Inflammatory macrophage treated with lipopolysaccharide for 1 hour (primary cell): ENCODE measurements around the gene BIRC3.
A peak's percentile ranks its signal among the peaks of the same experiment; 100 is the strongest.

ENCODE experiments used
- DNase-seq, 2 donors: peaks; one replicate each; pipeline ENCODE4 v3.0.0-alpha.2; 2020 to 2022

BIRC3 gene

DNA sequence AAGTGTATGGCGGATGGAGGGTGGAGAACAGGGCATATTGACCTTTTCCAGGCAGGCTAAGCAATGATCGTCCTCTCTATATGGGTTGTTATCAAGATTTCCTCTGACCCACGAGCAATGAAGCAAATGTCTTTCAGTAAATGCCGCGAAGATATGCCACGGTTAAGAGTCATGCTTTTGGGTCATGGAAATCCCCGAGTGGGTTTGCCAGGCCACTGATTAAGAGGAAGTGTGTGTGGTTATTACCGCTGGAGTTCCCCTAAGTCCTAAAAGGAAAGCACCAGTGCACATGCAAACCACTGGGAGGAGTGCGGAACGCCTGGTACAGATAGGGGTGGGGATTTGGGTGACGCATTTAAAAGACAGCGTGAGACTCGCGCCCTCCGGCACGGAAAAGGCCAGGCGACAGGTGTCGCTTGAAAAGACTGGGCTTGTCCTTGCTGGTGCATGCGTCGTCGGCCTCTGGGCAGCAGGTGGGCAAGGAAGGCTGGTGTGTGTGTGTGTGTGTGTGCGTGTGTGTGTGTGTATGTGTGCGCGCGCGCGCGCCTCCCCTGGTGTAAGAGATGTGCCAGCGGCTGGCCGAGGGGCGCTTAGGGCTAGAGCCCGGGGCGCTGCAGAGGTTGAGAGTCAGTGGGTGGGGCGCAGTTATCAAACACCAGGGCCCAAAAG lies at the start of gene BIRC3:
TSS of gene BIRC3 (plus strand) at position 386 of the 669 bp plus-strand sequence. CDS start 7,026 bp downstream, outside the sequence.
- DNase-seq = peak; percentile 96 to 100

- no peak for DNase-seq
Measured at GRCh38 chr11:102267609-102268008, 49.7 kb upstream of the BIRC3 start.

DNA sequence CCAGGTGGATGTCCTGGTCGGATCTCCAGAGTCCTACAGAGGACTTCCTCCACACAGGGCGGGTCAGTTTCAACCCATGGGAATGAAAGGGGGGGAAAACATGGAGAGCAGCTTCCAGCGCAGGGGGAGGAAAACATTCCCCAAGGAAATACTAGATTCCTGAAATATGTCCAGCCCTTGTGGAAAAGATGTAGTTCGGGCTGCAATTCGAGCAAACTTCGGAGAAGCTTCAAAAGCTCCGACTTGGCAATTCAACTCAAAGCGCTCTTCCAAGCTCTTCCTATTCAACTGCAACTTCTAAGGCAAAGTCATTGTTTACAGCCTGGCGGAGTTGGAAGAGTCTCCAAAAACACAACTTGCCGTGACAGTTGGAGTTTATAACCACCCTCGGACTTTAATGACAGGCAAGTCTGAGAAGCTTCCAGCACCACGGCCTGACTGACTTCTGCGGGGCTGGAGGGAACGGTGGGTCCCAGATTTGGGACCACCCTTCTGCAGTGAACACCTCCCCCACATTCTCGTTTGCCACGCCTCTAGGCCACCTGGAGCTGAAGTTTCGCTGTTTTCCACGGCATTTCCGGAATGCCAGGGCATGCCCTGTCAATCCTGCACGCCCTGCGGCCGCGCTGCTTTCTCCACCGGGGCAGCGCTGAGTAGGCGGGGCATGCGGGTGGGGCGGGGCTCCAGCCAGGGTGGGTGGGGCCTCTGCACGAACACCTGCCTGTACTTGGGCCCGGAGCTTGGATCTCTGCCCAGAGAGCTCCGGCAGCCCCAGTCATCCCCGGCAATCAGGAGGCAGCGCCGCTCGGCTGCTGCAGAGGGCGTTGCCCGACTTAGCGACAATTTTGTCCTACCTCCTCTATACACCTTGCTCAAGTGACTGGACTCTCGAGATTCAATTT lies 49.0 kb upstream of the BIRC3 start:
- no peak for DNase-seq

DNA sequence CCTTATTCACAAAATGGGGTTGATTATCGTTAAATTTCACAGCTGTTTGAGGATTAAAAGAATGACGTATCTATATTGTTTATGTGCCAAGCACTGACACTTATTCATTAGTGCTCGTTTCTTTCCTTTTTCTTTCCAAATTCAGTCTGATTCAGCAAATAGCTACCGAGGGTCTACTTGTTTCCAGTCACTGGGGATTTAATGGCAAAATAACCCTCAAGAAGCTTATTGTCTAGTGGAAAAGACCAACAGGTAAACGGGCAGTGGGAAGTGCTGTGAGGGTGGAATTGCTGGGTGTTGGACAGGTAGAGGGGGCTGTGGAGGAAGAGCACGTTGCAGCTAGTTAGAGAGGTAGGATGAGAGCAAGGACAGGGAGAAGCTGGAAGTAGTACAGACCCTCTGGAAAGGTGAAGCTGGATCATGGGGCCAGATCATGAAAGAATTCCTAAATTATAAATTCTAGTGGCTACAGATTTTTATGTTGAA lies 48.3 kb upstream of the BIRC3 start:
- no peak for DNase-seq

- DNase-seq = no peak
Measured at GRCh38 chr11:102269927-102270326, 47.4 kb upstream of the BIRC3 start.

DNA sequence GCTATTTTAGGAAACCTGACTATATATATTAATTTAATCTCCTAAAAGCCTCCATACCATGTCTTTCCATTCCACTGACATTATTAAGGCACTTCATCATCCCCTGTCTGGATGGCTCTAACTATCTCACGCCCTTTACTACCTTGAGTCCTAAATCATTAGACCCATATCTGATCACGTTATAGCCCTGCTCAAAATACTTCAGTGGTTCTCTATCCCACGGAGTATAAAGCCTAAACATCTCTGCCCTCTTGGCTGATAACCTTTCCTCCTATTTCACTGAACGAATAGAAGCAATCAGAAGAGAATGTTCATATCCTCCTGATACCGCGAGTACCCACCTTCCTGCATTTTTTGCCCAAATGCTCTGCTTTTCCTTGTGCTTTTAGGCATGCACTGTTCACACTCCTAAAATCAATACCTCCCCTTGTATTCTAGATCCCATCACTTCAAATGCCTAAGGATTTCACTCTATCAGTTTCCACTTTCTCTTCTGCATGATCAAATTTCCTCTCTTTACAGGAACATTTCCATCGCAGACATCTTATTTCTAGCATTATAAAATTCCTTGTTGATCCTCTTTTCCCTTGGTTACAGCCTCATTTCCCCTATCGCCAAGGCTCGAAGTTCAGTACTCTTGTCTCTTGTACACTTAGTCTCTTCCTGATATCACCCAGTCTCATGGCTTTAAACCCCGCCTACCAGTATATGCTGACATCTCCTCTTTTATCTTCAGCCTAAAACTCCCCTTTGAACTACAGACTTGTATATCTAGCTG lies 45.0 kb upstream of the BIRC3 start:
- DNase-seq = no peak

- no peak for DNase-seq
Measured at GRCh38 chr11:102274628-102275027, 42.7 kb upstream of the BIRC3 start.

DNA sequence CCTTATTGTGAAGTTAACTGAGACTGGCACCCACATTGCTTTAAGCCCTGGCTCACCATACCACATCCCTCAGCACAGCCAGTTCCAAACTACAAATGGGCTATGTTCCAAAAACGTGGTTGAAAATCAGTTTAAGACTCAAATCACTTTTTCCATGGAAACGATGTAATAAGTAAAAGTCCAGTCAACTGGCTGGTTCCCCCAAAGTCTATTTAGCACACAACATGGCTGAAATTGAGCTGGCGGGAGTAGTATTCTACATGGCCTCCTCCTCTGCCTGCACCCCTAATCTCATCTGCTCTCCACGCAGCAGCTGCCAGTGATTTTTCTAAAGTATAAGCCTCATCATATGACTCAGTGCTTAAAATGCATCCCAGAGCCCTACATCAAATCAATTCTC lies 40.9 kb upstream of the BIRC3 start:
- no peak for DNase-seq

GRCh38 chr11:102276783-102277182 lies 40.5 kb upstream of the BIRC3 start:
- no peak for DNase-seq

- no peak for DNase-seq
Measured at GRCh38 chr11:102279641-102280170, 37.6 kb upstream of the BIRC3 start.

DNA sequence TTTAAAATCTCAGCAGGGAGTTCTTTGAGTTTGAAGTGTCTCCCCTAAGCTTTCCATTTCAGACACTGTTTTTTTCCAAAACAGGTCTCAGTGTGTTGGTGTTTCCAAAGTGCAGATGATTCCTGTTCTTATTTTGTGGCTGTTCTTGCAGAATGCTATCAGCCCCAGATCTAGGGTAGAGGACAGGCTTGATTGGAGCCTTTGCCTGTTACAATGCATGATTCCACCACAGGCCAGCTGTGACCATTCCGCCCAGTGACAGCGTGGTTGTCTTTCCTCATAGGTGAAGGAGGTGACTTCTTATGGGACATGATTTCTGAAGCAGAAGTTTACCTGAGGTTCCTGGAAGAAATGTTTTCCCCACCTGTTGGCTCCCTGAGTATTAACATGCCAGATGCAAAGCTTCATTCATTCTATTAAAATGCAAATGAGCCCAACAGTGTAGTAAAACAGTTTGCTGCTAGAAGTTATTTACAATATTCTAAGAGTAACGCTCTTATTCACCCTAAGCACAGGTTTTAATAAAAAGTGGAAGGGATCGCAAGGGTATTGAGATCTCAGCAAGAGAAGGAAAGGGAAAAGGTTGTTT lies 36.9 kb upstream of the BIRC3 start:
- DNase-seq = no peak

GRCh38 chr11:102283116-102283485 lies 34.2 kb upstream of the BIRC3 start:
- peak; percentile 80 to 97 for DNase-seq

DNA sequence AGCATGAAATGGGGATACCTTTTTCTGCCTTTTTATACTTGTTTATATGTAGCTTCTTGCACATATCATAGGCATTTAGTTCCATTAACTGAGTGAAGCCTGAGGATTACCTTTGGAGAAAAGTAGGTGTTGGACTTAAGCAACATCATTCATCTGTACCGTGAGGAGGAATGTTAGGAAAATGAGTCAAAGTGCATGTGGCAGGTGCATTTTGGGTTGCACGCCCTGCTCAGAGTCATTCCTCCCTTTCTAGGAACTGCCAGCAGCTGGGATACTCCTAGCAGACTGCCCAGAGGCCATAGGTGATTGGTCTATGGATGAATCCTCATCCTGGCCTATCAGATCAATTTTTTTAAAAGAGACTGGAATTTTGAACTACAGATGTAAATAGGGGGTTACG lies 33.3 kb upstream of the BIRC3 start:
- DNase-seq = no peak

GRCh38 chr11:102286292-102286691 lies 31.0 kb upstream of the BIRC3 start:
- DNase-seq = no peak

GRCh38 chr11:102287964-102288724 lies 29.1 kb upstream of the BIRC3 start:
- peak; percentile 72 to 92 for DNase-seq

DNA sequence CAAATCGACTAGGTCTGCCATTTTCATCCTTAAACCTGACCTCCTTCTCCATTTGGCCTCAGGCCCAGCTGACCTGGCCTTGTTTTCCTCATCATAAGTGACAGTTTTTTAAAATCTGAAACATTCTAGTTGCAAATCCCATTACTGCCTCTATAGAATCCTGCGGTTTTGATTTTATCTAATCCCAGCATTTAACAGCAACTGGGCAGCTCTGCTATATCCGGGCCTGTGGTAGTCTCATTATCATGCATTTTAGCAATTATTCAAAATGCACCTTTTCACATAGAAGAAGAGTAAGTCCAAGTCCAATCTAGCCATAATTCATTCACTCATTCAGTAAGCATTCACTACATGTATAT lies 28.6 kb upstream of the BIRC3 start:
- DNase-seq = no peak

DNA sequence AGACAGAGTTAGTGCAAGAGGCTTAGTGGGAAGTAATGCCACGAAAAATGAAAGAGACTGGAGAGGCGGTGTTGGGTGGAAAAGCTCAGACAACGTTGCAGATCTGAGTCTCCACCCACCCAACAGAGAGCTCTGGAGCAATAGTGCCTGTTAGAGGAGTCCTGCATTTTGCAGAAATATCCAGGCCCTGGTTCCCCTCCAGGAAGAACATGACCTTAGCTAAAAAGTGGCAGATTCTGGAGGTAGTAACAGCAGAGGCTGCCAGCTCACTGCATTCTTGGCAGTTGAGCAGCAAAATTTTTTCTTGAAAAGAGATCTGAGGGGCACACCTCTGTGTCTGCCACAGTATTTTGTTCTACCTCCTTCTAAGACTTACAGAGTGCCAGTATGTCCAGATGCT lies 27.7 kb upstream of the BIRC3 start:
- DNase-seq = peak; percentile 54 to 82

GRCh38 chr11:102291831-102292230 lies 25.5 kb upstream of the BIRC3 start:
- DNase-seq = no peak

- DNase-seq = no peak
Measured at GRCh38 chr11:102292933-102293332, 24.4 kb upstream of the BIRC3 start.

- DNase-seq = peak; percentile 90 to 92
Measured at GRCh38 chr11:102293873-102294601, 23.2 kb upstream of the BIRC3 start.

DNA sequence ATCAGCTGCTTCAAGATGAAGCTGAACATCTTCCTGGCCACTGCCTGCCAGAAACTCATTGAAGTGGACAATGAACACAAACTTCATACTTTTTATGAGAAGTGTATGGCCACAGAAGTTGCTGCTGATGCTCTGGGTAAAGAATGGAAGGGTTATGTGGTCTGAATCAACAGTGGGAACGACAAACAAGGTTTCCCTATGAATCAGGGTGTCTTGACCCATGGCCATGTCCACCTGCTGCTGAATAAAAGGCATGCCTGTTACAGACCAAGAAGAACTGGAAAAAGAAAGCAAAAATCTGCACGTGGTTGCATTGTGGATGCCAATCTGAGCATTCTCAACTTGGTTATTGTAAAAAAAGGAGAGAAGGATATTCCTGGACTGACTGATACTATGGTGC lies 22.2 kb upstream of the BIRC3 start:
- DNase-seq = no peak
